GM12872 (cell line): ENCODE measurements around the gene SON.

Experiments
- CTCF ChIP-seq: IDR thresholded peaks from 3 replicates; pipeline ENCODE4 v1.5.1; 2011; ENCODE audit warnings: low read depth, mild to moderate bottlenecking, low read length, moderate library complexity; ENCODE audit not compliant: insufficient read depth

SON gene

GRCh38 chr21:33539616-33540015, 3.2 kb upstream of the SON start:
- TF ChIP-seq CTCF, result no peak

- TF ChIP-seq CTCF, result no peak
These were observed 2.1 kb upstream of the SON start for GRCh38 chr21:33540711-33541104.

GRCh38 chr21:33541105-33541711, 1.6 kb upstream of the SON start:
- TF ChIP-seq CTCF, result no peak

- TF ChIP-seq CTCF, result no peak
These were observed 840 bp upstream of the SON start, which contains the start of gene GART for GRCh38 chr21:33541756-33542639. TSS of gene GART (minus strand) at chr21:33542117. CDS start at chr21:33539315, 2,802 bp downstream.

- no peak for TF ChIP-seq CTCF
These were observed 779 bp downstream of the SON start for GRCh38 chr21:33543505-33544129.

- no peak for TF ChIP-seq CTCF
These were observed 1.8 kb downstream of the SON start for GRCh38 chr21:33544451-33545195.

- no peak for TF ChIP-seq CTCF
These were observed 3.2 kb downstream of the SON start for GRCh38 chr21:33546086-33546485.
